WTC11 (cell line): ENCODE measurements around the gene RSL1D1. TPM values are rescaled to one million over a fixed set of nuclear protein-coding genes. Genes with fewer than 3 reads are reported as not detected.

ENCODE experiments used
- ATAC-seq: fragments of 200-7000 bp; cut with Tn5 transposase; 2 replicates; pipeline ENCODE4 v1.10.0; 2021; ENCODE audit warnings: mild to moderate bottlenecking, moderate library complexity
- CTCF ChIA-PET: fragments of 300-600 bp; sonication (Branson Sonifier 250); formaldehyde crosslinking; loops from one replicate; lab custom pipeline; 2021; ENCODE audit warnings: antibody characterized with exemption; lab: Charles Lee
- POLR2A ChIA-PET: fragments of 350-600 bp; sonication (Branson Sonifier 250); formaldehyde crosslinking; loops from one replicate; lab custom pipeline; 2021; ENCODE audit warnings: antibody characterized with exemption; lab: Charles Lee
- DNase-seq: peaks from one replicate; pipeline ENCODE4 v3.0.0; 2021; ENCODE audit warnings: low spot score
- H3K27ac Mint-ChIP-seq: 2 replicates; pipeline ENCODE4 v1.8.0; 2021; ENCODE audit warnings: mixed read lengths
- H3K27me3 Mint-ChIP-seq: 2 replicates; pipeline ENCODE4 v1.8.0; 2021; ENCODE audit warnings: low read depth, mild to moderate bottlenecking, moderate library complexity, mixed read lengths
- H3K36me3 Mint-ChIP-seq: 2 replicates; pipeline ENCODE4 v1.8.0; 2021; ENCODE audit warnings: mixed read lengths
- H3K4me1 Mint-ChIP-seq: 2 replicates; pipeline ENCODE4 v1.8.0; 2022; ENCODE audit warnings: mixed read lengths
- H3K4me3 Mint-ChIP-seq: 2 replicates; pipeline ENCODE4 v1.8.0; 2021; ENCODE audit warnings: mild to moderate bottlenecking, moderate library complexity, mixed read lengths
- H3K9me3 Mint-ChIP-seq: 2 replicates; pipeline ENCODE4 v1.8.0; 2021; ENCODE audit warnings: mixed read lengths
- ARID4B ChIP-seq: sonication (generic); formaldehyde crosslinking; IDR thresholded peaks from 2 replicates; pipeline ENCODE4 v1.8.0; 2023; ENCODE audit warnings: missing genetic modification reagents, mild to moderate bottlenecking, borderline replicate concordance
- ATF1 ChIP-seq: sonication (generic); formaldehyde crosslinking; IDR thresholded peaks from 2 replicates; pipeline ENCODE4 v1.8.1; 2023; ENCODE audit warnings: mild to moderate bottlenecking, moderate library complexity, missing genetic modification reagents
- ATF3 ChIP-seq: sonication (generic); formaldehyde crosslinking; conservative IDR thresholded peaks from 2 replicates; pipeline ENCODE4 v1.8.1; 2022; ENCODE audit warnings: mild to moderate bottlenecking, missing genetic modification reagents
- CREB1 ChIP-seq: sonication (generic); formaldehyde crosslinking; IDR thresholded peaks from 2 replicates; pipeline ENCODE4 v1.8.0; 2023; ENCODE audit warnings: mild to moderate bottlenecking, missing genetic modification reagents
- JAZF1 ChIP-seq: fragments of 250-450 bp; sonication (Bioruptor Pico); IDR thresholded peaks from 2 replicates; pipeline ENCODE4 v1.9.0; 2021; ENCODE audit warnings: moderate library complexity, mild to moderate bottlenecking, inconsistent platforms
- MXD4 ChIP-seq: fragments of 250-450 bp; sonication (Bioruptor Pico); IDR thresholded peaks from 2 replicates; pipeline ENCODE4 v1.8.0; 2021; ENCODE audit warnings: mild to moderate bottlenecking, moderate library complexity, borderline replicate concordance
- RELA ChIP-seq: sonication (generic); formaldehyde crosslinking; IDR thresholded peaks from 2 replicates; pipeline ENCODE4 v1.8.1; 2022; ENCODE audit warnings: missing genetic modification reagents, mild to moderate bottlenecking, borderline replicate concordance
- USF2 ChIP-seq: sonication (generic); formaldehyde crosslinking; IDR thresholded peaks from 2 replicates; pipeline ENCODE4 v1.8.1; 2023; ENCODE audit warnings: mild to moderate bottlenecking, missing genetic modification reagents, moderate library complexity
- ZNF138 ChIP-seq: sonication (generic); formaldehyde crosslinking; conservative IDR thresholded peaks from 2 replicates; pipeline ENCODE4 v1.8.1; 2022; ENCODE audit warnings: mild to moderate bottlenecking, moderate library complexity, missing genetic modification reagents
- ZNF263 ChIP-seq: sonication (generic); formaldehyde crosslinking; IDR thresholded peaks from 2 replicates; pipeline ENCODE4 v1.8.1; 2022; ENCODE audit warnings: low read depth, mild to moderate bottlenecking, moderate library complexity, missing genetic modification reagents
- ZNF317 ChIP-seq: sonication (generic); formaldehyde crosslinking; IDR thresholded peaks from 2 replicates; pipeline ENCODE4 v1.8.1; 2023; ENCODE audit warnings: low read depth, mild to moderate bottlenecking, moderate library complexity, missing genetic modification reagents, borderline replicate concordance
- ZNF396 ChIP-seq: fragments of 250-450 bp; sonication (Bioruptor Pico); IDR thresholded peaks from 2 replicates; pipeline ENCODE4 v1.8.0; 2021; ENCODE audit warnings: mild to moderate bottlenecking, moderate library complexity, borderline replicate concordance
- total RNA-seq: library from RNA; stranded (reverse); gene quantifications from 3 replicates; pipeline ENCODE4 v1.2.3, GENCODE V29; 2021
- TF ChIP-seq, protein P1 (sequence below): sonication (generic); formaldehyde crosslinking; IDR thresholded peaks from 2 replicates; pipeline ENCODE4 v1.8.0; 2022; ENCODE audit warnings: mild to moderate bottlenecking, missing genetic modification reagents
- TF ChIP-seq, protein P2 (sequence below): fragments of 250-450 bp; sonication (Bioruptor Pico); IDR thresholded peaks from 2 replicates; pipeline ENCODE4 v1.9.0; 2021; ENCODE audit warnings: mild to moderate bottlenecking
- TF ChIP-seq, protein P3 (sequence below): sonication (generic); formaldehyde crosslinking; IDR thresholded peaks from 2 replicates; pipeline ENCODE4 v1.8.1; 2022; ENCODE audit warnings: missing genetic modification reagents, borderline replicate concordance
- TF ChIP-seq, protein P4 (sequence below): fragments of 250-450 bp; sonication (Bioruptor Pico); conservative IDR thresholded peaks from 2 replicates; pipeline ENCODE4 v1.9.0; 2021; ENCODE audit warnings: mild to moderate bottlenecking
- TF ChIP-seq, protein P5 (sequence below): fragments of 200-600 bp; IDR thresholded peaks from 2 replicates; pipeline ENCODE4 v1.8.0; 2022; ENCODE audit warnings: antibody characterized with exemption

Gene RSL1D1
- total RNA-seq, 1 experiment from 2014 or later: 227 TPM

DNA sequence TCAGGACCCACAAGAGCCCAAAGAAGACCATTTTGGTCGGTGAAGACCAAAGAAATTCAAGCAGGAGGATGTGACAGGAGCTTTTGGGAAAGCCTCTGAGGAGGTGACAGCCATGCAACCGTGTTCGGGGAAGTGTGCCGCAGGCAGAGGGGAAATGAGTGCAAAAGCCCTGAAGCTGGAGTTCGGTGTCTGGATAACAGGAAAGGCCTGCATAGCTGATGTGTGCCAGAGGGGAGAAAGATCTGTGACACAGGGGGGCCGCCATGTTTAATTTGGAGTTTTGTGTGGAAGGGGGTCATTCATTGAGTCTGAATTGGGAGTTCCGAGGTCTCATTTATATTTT is 53.4 kb downstream of the RSL1D1 start:
- CTCF ChIA-PET: interaction anchor here (0.6 to 3.5 kb wide), 26 partner anchors 9 to 426 kb away, joined by 3 to 27 read pairs (median 6); partner anchors contain the start of genes RSL1D1 and TXNDC11
- POLR2A ChIA-PET: interaction anchor here (0.6 to 1.7 kb wide), 9 partner anchors 17 to 162 kb away, joined by 3 to 12 read pairs (median 4); partner anchors contain the start of genes RSL1D1, SNN and TXNDC11
- H3K4me3 Mint-ChIP-seq: peak overlapping the region; percentile 86
- DNase-seq (no peak), ATAC-seq (no peak)
- H3K27ac Mint-ChIP-seq: peak overlapping the region; percentile 96
- no peaks in the 10 kb centered on the region for H3K9me3 Mint-ChIP-seq
- peaks cover 7% of the 10 kb centered on the region; the same call in 1 of the 2 replicates for H3K36me3 Mint-ChIP-seq
- H3K4me1 Mint-ChIP-seq: peaks cover 35% of the 10 kb centered on the region
- no peaks in the 10 kb centered on the region for H3K27me3 Mint-ChIP-seq
- TF ChIP-seq, protein P1, sequence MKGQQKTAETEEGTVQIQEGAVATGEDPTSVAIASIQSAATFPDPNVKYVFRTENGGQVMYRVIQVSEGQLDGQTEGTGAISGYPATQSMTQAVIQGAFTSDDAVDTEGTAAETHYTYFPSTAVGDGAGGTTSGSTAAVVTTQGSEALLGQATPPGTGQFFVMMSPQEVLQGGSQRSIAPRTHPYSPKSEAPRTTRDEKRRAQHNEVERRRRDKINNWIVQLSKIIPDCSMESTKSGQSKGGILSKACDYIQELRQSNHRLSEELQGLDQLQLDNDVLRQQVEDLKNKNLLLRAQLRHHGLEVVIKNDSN (CRISPR knock-in tag): no peak
- TF ChIP-seq ZNF396 (CRISPR knock-in tag) (no peak), ZNF317 (CRISPR knock-in tag) (no peak), USF2 (no peak), MXD4 (CRISPR knock-in tag) (no peak), ZNF263 (CRISPR knock-in tag) (no peak), JAZF1 (CRISPR knock-in tag) (no peak), ATF1 (no peak), ZNF138 (CRISPR knock-in tag) (no peak)
- TF ChIP-seq, protein P2, sequence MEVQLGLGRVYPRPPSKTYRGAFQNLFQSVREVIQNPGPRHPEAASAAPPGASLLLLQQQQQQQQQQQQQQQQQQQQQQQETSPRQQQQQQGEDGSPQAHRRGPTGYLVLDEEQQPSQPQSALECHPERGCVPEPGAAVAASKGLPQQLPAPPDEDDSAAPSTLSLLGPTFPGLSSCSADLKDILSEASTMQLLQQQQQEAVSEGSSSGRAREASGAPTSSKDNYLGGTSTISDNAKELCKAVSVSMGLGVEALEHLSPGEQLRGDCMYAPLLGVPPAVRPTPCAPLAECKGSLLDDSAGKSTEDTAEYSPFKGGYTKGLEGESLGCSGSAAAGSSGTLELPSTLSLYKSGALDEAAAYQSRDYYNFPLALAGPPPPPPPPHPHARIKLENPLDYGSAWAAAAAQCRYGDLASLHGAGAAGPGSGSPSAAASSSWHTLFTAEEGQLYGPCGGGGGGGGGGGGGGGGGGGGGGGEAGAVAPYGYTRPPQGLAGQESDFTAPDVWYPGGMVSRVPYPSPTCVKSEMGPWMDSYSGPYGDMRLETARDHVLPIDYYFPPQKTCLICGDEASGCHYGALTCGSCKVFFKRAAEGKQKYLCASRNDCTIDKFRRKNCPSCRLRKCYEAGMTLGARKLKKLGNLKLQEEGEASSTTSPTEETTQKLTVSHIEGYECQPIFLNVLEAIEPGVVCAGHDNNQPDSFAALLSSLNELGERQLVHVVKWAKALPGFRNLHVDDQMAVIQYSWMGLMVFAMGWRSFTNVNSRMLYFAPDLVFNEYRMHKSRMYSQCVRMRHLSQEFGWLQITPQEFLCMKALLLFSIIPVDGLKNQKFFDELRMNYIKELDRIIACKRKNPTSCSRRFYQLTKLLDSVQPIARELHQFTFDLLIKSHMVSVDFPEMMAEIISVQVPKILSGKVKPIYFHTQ (CRISPR knock-in tag): no peak
- TF ChIP-seq, protein P3, sequence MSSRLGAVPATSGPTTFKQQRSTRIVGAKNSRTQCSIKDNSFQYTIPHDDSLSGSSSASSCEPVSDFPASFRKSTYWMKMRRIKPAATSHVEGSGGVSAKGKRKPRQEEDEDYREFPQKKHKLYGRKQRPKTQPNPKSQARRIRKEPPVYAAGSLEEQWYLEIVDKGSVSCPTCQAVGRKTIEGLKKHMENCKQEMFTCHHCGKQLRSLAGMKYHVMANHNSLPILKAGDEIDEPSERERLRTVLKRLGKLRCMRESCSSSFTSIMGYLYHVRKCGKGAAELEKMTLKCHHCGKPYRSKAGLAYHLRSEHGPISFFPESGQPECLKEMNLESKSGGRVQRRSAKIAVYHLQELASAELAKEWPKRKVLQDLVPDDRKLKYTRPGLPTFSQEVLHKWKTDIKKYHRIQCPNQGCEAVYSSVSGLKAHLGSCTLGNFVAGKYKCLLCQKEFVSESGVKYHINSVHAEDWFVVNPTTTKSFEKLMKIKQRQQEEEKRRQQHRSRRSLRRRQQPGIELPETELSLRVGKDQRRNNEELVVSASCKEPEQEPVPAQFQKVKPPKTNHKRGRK (CRISPR knock-in tag): no peak
- TF ChIP-seq, protein P4, sequence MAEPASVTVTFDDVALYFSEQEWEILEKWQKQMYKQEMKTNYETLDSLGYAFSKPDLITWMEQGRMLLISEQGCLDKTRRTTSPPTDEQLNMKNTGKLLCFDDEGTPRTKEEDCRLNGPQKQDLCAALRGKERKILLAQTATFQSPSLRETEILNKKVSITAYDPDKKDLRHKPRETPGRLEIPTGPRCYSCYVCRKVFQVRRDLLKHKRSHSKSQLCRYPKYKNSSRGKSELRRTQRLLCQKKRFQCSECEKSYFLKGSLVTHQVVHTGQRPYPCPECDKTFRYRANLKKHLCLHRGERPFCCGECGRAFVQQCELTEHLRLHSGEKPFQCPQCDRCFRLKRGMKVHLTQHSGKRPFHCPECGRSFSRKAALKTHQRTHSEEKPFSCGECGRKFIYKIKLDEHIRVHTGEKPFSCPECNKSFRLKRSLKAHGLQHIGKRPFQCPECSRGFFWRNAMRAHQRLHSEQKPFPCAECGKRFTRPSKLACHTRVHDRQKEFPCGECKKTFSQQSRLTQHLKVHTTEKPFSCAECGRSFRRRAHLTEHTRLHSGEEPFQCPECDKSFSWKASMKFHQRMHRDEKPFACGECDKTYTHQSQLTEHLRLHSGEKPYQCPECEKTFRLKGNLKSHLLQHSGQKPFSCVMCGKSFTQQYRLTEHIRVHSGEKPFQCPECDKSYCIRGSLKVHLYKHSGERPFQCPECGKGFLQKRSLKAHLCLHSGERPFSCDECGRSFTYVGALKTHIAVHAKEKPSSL (CRISPR knock-in tag): no peak

GRCh38 chr16:11797166-11797956 is 54.0 kb downstream of the RSL1D1 start, which contains the start of gene ZC3H7A:
Gene ZC3H7A, minus strand, starts transcription at chr16:11797258. Its CDS starts 14,904 bp downstream, at chr16:11782354.
- CTCF ChIA-PET: interaction anchor here (0.6 to 3.5 kb wide), 38 partner anchors 9 to 1488 kb away, joined by 3 to 27 read pairs (median 4); partner anchors contain the start of genes RSL1D1 and TXNDC11
- TF ChIP-seq ARID4B (CRISPR knock-in tag) (peak; percentile 68; the same call in 1 of the 2 replicates), CREB1 (peak; percentile 16; the same call in 1 of the 2 replicates), RELA (no peak), ATF3 (no peak)
- TF ChIP-seq, protein P5, sequence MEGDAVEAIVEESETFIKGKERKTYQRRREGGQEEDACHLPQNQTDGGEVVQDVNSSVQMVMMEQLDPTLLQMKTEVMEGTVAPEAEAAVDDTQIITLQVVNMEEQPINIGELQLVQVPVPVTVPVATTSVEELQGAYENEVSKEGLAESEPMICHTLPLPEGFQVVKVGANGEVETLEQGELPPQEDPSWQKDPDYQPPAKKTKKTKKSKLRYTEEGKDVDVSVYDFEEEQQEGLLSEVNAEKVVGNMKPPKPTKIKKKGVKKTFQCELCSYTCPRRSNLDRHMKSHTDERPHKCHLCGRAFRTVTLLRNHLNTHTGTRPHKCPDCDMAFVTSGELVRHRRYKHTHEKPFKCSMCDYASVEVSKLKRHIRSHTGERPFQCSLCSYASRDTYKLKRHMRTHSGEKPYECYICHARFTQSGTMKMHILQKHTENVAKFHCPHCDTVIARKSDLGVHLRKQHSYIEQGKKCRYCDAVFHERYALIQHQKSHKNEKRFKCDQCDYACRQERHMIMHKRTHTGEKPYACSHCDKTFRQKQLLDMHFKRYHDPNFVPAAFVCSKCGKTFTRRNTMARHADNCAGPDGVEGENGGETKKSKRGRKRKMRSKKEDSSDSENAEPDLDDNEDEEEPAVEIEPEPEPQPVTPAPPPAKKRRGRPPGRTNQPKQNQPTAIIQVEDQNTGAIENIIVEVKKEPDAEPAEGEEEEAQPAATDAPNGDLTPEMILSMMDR: peak; percentile 90

More at GRCh38 chr16:11797166-11797956, 54.0 kb downstream of the RSL1D1 start, which contains the start of gene ZC3H7A:
- ATAC-seq (peak; percentile 99), DNase-seq (peak; percentile 95)
- Mint-ChIP-seq H3K9me3 (no peaks in the 10 kb centered on the region), H3K4me1 (peaks cover 35% of the 10 kb centered on the region), H3K36me3 (peaks cover 7% of the 10 kb centered on the region; the same call in 1 of the 2 replicates), H3K4me3 (peak within 1 kb of the TSS; percentile 86), H3K27me3 (no peaks in the 10 kb centered on the region), H3K27ac (peak within 1 kb of the TSS; percentile 96)
- POLR2A ChIA-PET: interaction anchor here (0.6 to 1.7 kb wide), 11 partner anchors 11 to 161 kb away, joined by 3 to 12 read pairs (median 3); partner anchors contain the start of genes RSL1D1, SNN and TXNDC11
